Left colon (tissue), 2 donors: ENCODE measurements around the gene DOCK11. TPM values are rescaled to one million over a fixed set of nuclear protein-coding genes. Genes with fewer than 3 reads are reported as not detected.
A peak's percentile ranks its signal among the peaks of the same experiment; 100 is the strongest.

Source experiments
- ATAC-seq: fragments of 200-7000 bp; cut with Tn5 transposase; one replicate; pipeline ENCODE4 v1.9.1; 2020; ENCODE audit warnings: mild to moderate bottlenecking, moderate library complexity
- DNase-seq, 2 donors: peaks; one replicate each; pipeline ENCODE4 v3.0.0-alpha.2; 2020
- intact Hi-C, 2 donors: fragments of 100-400 bp; cut with DNase I in 1 of 2; cut with micrococcal nuclease in 1 of 2; formaldehyde crosslinking; loops; one replicate each; pipeline versions ENCODE4 v1.11.2 to v1.14.0; 2022; cut with DNase I, micrococcal nuclease
- total RNA-seq, 2 donors: library from RNA; stranded (reverse); fragmentation: NEBNext Ultra II Directional; extraction: Animal tissue kit (Norgen Biotek cat#: 25700); gene quantifications; one replicate each; pipeline ENCODE4 v1.2.1, GENCODE V29; 2021
- donor health status: DM: no; HTN: no; CAD: no.
- donor health status: DM: yes; HTN: yes; CAD: no.

DOCK11 gene
- total RNA-seq, 2 donors from 2014 or later: 4.3 to 8.3 TPM

DNA sequence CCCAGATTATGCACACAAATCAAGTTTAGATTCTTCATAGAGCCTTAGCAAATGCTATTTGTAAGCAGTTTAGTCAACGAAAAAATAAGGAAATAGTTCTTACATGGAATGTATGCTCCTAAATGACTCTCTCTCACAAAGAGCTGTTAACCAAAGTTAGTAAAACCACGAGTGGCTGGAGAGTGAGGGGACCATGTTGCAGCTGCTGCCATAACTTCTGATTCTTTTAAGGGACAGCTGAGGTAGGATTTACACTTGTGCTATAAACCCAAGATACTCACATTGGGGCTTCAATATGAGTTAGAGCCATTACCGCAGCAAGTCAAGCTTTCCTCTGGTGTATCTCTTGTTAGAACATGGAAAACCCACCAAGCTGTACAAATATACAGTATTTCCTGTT lies 2.7 kb downstream of the DOCK11 start:
- ATAC-seq: no peak
- DNase-seq: no peak
- intact Hi-C loops: no loop called here

DNA sequence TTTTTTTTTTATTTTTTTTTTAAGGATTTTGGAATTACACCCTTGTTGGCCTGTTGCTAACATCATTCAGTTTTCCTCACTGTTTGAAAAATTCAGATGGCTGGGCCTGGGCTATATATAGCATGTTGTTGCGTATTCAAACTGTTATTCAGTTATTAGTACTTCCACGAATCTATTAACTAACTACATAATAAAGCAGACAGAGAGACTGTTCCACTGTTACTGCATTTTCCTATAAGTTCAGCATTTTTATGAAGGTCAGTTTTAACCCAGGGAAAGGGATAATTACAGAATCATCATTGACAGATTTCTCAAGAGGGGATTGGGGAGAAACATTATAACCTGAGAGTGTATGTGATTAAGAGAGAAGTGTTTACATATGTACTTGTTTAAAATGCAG lies 3.1 kb downstream of the DOCK11 start:
- no peak for DNase-seq
- intact Hi-C loops: no loop called here
- no peak for ATAC-seq

DNA sequence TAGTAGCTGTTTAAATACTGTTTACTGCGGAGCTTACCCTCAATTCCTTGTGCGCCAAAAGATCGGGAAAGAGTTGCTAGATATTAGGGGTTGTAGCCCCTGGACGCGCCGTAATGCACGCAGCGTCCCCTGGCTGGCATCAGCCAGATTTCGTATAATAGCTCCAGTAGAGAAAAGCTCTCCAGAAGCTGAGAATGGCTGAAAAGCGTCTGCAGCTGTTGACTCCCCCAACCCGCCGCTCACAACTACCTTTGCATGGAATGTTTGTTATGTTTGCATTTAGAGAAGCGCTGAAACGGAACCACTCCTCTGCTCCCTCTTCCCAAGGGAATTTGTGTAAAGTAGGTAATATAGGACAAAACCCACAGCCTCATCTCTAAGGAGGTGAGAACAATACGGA lies 3.7 kb downstream of the DOCK11 start:
- intact Hi-C loops: no loop called here
- no peak for DNase-seq
- ATAC-seq: no peak

DNA sequence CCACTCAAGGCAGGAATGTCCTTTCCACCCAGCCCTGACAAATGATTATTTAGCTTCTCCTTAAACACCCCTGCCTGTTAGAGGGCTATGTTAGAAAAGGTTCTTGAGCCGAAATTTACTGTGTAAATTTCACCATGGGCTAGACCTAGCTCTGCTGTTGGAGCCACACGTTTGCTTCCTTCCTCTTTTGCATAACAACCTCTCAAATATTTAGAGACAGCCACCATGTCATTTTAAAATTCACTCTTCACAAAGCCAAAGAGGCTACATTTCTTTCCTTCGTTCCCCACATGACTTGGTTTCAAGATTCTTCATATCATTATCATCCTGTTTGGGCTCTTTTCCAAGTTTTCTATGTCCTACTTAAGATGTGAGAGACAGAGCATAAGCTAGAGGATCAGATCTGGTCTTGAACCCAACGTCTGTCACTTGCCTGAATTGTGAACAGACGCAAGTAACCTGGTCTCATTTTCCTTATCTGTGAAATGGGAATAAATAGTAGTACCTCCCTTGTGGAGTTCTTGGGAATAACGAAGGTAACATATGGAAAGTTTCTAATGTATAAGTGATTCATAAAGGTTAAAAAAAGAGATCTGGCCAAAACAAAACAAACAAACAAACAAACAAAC lies 6.7 kb downstream of the DOCK11 start:
- no peak for DNase-seq
- no peak for ATAC-seq
- intact Hi-C loops: no loop called here

DNA sequence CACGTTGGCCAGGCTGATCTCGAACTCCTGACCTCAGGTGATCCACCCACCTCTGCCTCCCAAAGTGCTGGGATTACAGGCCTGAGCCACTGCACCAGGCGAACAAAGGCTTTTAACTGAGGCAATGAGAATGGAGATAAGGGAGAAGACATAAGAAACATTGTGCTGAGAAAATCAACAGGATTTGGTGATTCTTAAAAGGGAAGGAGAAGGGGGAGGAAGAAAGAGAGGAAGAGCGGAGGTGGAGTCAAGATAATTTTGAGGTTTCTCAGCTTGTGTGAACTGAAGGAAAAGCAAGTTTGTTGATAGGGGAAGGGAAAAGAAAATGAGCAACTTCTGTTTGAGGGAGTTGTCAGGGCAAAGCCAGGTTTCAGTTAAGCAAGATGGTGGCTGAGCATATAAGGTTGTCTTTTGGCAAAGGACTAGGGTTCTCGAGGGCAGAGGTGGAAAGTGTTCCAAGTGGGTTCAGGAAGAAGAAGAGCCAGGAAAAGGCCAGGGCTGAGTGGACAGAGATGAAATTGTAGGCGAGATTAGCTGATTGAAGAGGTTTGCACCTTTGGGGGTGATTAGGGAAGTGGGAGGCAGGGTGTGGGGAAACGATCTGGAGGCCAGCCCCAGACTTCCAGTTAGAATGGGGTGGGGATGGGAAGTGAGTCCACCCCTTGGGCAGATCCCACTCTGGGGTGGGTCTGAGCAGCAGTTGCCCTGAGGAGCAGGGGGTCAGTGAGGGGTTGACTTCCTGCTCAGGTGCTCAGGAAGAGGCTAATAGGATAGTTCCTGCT lies 7.8 kb downstream of the DOCK11 start:
- DNase-seq (no peak), ATAC-seq (no peak)
- intact Hi-C loops: no loop called here

DNA sequence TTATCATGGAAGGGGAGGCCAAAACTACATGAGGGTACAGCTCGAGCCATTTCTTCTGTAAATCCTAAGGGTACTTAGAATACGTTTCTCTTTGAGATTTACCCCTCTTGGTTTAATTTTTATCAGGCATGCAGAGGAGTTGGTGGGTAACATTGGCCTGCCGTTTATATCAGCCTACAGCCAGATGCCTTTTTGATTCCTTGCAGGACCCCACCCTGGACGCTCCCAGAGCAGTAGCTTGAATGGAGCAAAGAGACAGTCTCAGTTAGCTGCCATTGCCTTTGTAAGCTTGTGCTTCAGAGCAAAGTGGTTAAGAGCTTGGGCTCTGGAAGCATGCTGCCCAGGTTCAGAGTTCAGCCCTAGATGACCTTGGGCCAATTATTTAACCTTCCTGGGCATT lies 9.0 kb downstream of the DOCK11 start:
- no peak for ATAC-seq
- DNase-seq: no peak
- intact Hi-C loops: no loop called here

DNA sequence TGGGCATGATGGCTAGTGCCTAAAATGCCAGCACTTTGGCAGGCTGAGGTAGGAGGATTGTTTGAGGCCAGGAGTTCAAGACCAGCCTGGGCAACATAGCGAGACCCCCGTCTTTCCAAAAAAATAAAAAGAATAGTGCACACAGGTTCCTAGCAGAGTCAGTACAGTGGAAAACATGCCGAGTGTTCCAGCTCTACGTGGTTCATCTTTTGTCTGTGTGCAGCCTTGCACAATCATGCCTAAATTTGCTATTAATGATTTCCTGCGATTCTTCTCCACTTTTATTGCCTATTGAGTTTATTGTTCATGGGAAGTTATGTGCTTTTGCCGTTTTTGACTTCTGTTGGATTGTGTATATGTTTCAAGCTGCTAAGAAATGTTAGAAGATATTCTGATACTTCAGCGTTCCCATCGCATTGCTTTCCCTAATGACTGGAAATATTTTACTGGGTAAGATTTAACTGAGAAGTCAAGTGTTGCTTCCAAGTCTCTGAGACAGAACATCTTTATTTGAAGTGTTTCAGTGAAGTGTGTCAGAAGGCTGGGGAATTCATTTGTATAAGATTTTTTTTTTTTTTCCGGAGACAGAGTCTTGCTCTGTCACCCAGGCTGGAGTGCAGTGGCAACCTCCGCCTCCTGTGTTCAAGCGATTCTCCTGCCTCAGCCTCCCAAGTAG lies 11.3 kb downstream of the DOCK11 start:
- ATAC-seq: no peak
- no peak for DNase-seq
- intact Hi-C loops: no loop called here

DNA sequence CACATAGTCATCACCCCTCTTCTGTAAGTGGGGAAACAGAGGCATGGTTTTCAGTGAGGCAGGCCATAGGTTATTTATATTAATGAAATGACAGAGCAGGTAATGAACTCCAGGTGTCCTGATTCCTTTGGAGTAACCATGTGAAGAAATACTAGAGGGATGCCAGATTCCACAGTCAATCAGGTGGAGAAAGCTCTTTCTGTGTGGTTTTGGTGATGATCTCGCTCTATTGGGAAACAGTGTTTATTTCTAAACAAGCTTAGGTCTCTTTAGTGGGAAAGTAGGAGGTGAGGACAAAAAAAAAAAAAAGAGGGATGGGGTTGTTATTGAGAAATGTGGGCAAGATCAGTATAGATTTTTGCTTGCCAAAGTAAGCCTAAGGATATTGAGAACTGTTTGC lies 12.2 kb downstream of the DOCK11 start:
- no peak for DNase-seq
- no peak for ATAC-seq
- intact Hi-C loops: no loop called here

DNA sequence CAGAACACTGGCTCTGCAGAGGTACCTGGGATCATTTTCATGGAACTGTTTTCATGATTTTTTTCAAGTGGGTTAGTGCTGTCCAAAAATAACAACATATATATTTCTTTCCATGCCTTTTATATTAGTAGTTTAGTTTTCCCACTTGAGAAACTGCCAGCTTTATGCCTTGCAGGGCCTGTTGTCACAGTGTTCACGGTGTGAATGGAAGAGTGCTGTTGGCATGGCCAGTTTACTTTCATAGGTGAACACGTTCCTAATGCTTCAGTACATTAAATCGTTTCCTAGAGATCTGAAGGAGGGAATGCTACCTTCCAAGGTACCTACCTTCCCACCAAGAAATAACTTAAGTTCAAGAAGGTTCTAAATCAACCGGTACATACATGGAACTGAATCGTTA lies 12.6 kb downstream of the DOCK11 start:
- no peak for DNase-seq

DNA sequence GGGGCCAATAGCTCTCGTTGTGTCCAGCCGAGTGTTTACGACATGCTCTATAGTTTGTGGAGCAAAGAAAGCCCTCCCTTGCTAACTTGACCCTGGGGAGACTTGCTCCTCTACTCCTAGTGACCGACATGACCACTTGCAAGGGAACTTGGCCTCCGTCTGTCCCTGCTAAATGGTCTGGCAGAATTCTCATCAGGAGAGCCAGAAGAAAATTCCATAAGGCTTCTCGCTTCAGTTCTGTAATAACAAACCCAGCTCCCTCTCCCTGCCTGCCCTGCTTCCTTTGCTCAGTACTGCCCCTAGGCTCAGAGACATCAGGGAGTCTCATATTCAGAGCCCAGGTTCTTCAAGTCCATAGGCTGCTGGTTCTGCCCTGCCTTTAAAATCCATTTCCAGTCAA lies 13.0 kb downstream of the DOCK11 start:
- intact Hi-C loops: no loop called here
- DNase-seq (no peak), ATAC-seq (no peak)

More for the DNA sequence above, 12.6 kb downstream of the DOCK11 start:
- intact Hi-C loops: no loop called here
- no peak for ATAC-seq

DNA sequence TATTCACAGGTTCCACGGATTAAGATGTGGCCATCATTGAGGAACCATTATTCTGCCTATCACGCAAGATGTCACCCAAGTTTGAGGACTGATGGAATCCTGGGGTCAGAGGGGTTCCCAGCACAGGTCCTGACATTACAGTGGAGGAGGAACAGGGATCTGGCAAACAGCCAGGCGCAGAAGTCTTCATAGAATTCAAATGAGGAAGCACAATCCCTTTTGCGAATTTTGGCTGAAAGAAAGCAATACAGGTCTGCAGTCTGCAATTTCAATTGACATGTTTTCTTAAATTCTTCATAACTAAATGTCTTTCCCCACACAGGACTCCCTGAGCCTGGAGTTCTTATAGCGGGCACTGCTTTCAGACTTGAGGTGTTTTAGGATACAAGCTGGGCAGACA lies 14.5 kb downstream of the DOCK11 start:
- ATAC-seq (no peak), DNase-seq (peak in 1 of 2 donors; percentile 28)
- intact Hi-C loops: no loop called here

DNA sequence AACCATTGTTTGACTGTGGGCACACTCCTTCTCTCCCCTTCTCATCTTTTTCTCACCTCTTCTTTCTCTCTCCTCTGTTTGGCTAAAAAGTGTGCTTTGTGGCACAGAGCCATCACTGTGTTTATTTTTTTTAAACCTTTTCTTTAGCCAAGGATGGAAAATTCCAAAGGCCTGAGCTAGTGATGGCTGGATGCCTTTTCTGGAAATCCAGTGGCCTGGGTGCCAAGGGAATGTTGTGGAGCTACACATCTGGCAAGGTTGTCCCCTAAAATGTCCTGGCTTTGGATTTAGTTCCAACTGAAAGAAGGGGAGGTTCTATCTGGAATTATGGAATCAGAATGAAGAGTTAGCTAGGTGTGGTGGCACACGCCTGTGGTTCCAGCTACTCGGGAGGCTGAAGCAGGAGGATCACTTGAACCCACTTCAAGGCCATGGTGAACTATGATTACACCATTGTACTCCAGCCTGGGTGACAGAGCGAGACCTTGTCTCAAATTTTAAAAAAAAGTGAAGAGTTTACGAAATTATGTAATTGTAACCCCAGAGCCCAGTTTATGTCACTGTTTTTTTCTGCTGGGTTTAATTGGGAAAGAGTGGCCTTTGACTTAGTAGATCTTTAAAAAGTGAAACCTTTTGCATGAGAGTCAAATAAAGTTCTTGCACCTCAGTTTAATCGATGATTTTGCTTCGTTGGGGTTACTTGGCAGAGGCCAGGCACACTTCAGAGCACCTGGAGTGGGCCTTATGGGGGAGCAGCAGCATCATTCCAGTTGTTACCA lies 17.7 kb downstream of the DOCK11 start:
- ATAC-seq: no peak
- intact Hi-C loops: no loop called here
- no peak for DNase-seq

DNA sequence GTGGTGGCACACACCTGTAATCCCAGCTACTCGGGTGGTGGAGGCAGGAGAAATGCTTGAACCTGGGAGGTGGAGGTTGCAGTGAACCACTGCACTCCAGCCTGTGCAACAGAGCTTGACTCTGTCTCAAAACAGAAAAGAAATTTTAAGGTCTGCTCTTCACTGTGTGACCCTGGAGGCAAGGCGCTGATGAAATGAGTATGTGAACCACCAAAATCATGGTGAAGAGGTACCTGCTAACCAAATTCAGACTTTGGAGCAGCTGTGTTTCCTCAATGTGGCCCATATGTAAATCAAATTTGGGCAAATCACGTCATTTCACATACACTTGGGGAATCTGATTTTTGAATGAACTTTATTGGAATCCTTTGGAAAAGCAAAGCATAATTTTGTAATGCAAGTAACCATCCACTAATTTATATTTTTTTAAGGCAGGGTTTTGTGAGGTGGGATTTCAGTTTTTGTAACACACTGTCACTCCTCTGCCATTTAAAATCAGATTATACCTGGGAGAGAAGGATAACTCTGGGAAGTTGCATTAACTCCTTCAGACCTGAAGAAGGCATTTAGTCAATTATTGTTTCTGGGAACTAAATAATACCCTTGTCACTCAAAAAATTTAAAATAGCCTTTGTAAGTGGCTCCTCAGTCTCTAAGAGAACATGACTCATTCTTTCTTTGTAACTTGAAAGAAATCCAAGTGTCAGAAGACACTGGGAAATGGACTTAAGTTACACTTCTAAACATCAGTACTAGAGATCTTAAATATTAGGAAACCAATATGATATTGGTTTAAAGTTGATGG lies 24.0 kb downstream of the DOCK11 start:
- DNase-seq (no peak), ATAC-seq (no peak)
- intact Hi-C loops: no loop called here

DNA sequence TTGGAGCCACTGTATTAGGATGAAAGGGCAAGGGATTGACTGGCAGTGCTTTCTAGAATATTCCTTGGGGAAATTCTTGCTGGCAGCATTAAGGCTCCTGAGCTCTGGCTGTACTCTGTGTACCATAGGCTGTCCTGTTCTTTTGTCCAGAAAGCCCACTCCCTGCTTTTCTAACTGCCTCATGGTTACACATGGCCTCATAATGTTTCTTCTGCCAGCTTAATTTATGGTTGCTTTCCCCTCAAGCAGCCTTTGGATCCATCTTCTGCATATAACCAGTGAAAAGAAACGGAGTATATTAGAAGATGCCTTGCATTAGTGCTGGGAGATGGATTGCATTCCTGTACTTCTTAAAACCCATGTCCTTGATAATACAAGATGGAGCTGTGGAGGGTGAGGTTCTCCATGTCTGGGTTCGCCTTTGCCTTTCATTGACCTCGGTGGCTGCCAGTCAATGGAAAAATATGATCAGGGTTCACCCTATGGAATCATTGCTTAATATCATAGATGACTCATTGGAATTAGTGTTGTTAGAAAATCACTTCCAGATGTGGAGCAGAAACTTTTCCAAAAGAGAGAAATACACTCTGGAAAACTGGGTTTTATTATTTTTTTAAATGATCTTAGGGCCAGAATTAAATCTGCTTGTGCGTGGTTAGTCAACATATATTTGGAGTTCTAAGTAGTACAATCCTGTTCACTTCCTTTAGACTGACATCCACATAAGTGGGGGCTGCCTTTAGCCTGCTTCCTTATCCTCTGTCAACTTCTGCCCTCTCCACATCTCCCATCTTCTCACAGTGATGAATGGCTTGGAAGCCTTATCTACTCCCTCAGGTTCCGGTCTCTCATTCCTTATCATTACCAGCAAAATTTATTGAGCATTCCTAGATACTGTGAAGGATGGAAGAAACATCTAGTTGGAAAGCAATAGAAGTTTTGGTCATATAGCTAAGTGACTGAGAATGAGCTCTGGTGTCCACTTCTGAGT lies 24.9 kb downstream of the DOCK11 start:
- DNase-seq: no peak
- intact Hi-C loops: no loop called here
- ATAC-seq: no peak

DNA sequence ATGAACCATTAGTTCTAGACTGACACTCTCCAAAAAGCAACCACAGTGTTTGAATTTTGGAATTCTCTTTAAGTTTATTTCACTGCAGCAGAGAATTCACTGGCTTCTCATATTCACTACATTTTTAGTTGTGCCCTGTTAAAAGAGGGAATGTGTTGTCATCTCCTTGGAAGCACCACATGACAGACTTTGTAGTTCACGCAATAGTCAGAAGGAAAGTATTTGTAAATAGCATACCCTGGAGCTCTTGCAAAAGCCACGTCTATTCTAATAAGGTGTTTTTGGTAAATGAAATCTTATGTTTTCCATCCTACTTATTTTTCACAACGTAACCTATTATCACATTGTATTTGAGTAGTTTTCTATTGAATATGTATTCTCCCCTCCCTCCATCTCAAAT lies 25.8 kb downstream of the DOCK11 start:
- no peak for ATAC-seq
- DNase-seq: no peak
- intact Hi-C loops: no loop called here

DNA sequence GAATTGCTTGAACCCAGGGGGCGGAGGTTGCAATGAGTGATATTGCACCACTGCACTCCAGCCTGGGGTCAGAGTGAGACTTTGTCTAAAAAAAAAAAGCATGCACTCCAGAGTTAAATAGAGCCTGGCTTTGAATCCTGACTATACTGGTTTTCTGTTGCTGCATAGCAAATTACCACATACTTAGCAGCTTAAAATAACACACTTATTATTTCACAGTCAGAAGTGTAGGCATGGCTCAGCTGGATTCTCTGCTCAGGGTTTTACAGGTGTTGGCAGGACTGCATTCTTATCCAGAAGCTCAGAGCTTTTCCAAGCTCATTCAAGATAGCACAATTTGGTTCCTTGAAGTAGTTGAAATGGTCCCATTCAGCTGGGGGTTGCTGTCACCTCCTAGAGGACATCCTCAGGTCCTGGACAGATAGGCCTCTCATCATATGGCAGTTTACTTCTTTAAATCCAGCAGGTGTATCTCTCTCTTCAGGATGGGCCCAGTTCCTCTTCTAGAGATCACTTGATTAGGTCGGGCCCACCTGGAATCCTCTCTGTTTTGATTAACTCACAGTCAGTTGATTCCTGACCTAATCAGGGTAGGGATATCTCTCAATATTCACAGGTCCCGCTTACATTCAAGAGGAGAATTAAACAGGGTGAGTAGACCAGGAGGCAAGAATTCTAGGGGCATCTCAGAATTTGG lies 26.8 kb downstream of the DOCK11 start:
- no peak for ATAC-seq
- intact Hi-C loops: no loop called here
- no peak for DNase-seq

DNA sequence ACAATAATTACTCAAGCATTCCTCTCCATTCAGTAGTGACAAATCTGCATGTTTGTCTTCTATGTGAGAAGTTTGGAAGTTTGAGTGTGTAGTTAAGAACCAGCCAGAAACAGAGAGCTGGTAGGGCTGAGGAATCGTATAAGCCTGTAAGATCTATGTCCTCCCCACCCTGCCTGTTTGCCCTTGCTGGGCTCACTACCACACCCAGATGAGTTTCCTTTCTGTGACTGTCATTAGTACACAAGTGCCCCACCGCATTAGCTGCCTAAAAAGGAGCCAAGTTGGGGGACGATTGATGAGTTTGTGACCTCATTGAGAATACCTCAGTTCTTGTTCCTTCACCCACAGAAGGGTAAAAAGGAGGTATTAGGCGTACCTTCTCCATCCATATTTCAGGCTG lies 28.3 kb downstream of the DOCK11 start:
- ATAC-seq: no peak
- intact Hi-C loops: no loop called here
- DNase-seq: no peak
